Nephron (organoid): ENCODE measurements around the gene MTRR.

Experiments used
- H3K27ac Mint-ChIP-seq, 3 experiments: 2 replicates each; pipeline ENCODE4 v1.8.0; 2020; ENCODE audit warnings: mixed read lengths in 3 of 3, mild to moderate bottlenecking in 2 of 3, moderate library complexity in 1 of 3
- H3K27me3 Mint-ChIP-seq: 2 replicates; pipeline ENCODE4 v1.8.0; 2021; ENCODE audit warnings: low read depth, mild to moderate bottlenecking, moderate library complexity, mixed read lengths
- H3K36me3 Mint-ChIP-seq: 2 replicates; pipeline ENCODE4 v1.8.0; 2020; ENCODE audit warnings: low read depth, mixed read lengths
- H3K4me1 Mint-ChIP-seq: 2 replicates; pipeline ENCODE4 v1.8.0; 2020; ENCODE audit warnings: mixed read lengths
- H3K4me3 Mint-ChIP-seq, 3 experiments: 2 replicates each; pipeline ENCODE4 v1.8.0; 2020; ENCODE audit warnings: mild to moderate bottlenecking in 3 of 3, mixed read lengths in 3 of 3, moderate library complexity in 2 of 3
- H3K9me3 Mint-ChIP-seq: 2 replicates; pipeline ENCODE4 v1.8.0; 2020; ENCODE audit warnings: mixed read lengths
- CTCF ChIP-seq, 3 experiments: fragments of 200-600 bp; sonication (generic); IDR thresholded peaks; one replicate each; pipeline ENCODE4 v1.5.0; 2021; ENCODE audit warnings: antibody characterized with exemption in 3 of 3; ENCODE audit not compliant: unreplicated experiment in 3 of 3

The MTRR gene

GRCh38 chr5:7886849-7887475, 18.0 kb downstream of the MTRR start:
- no peaks in the 10 kb centered on the region for H3K27me3 Mint-ChIP-seq
- TF ChIP-seq CTCF (IDR thresholded peaks at IDR 0.05; ENCODE audit: unreplicated experiment in 3 of 3): peak; percentile 43 to 74 (median 54)
- H3K36me3 Mint-ChIP-seq: peaks cover 53% of the 10 kb centered on the region
- no peaks in the 10 kb centered on the region for H3K4me1 Mint-ChIP-seq
- H3K4me3 Mint-ChIP-seq: no peak overlapping the region
- H3K9me3 Mint-ChIP-seq: no peaks in the 10 kb centered on the region
- peak overlapping the region in 1 of 3 experiments; percentile 6 for H3K27ac Mint-ChIP-seq

- Mint-ChIP-seq H3K36me3 (peaks cover 56% of the 10 kb centered on the region), H3K4me1 (no peaks in the 10 kb centered on the region), H3K27me3 (no peaks in the 10 kb centered on the region), H3K4me3 (no peak overlapping the region), H3K9me3 (no peaks in the 10 kb centered on the region), H3K27ac (no peak overlapping the region)
- no peak for TF ChIP-seq CTCF (IDR thresholded peaks at IDR 0.05; ENCODE audit: unreplicated experiment in 3 of 3)
Observed at GRCh38 chr5:7888901-7889300, 20.0 kb downstream of the MTRR start.

DNA sequence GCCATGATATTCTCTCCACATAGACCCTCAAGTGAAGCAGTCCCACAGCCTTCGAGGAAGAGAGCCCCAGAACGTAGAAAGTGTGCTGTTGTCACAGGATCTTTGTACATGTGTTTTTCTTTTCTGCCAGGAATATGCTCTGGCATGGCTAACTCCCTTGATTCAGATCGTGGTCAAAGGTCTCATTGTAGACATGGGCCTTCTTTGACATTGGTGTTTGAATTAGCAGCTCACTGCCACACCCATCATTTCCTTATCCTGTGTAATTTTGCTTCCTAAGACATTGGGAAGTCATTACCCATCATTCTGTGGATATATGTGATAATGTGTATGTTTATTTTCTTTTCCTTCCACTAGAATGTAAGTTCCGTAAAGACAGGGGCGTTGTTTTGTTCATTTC, 25.5 kb downstream of the MTRR start:
- H3K4me3 Mint-ChIP-seq: no peak overlapping the region
- H3K4me1 Mint-ChIP-seq: no peaks in the 10 kb centered on the region
- no peak for TF ChIP-seq CTCF (IDR thresholded peaks at IDR 0.05; ENCODE audit: unreplicated experiment in 3 of 3)
- no peaks in the 10 kb centered on the region for H3K9me3 Mint-ChIP-seq
- H3K36me3 Mint-ChIP-seq: peaks cover 70% of the 10 kb centered on the region
- H3K27me3 Mint-ChIP-seq: no peaks in the 10 kb centered on the region
- no peak overlapping the region for H3K27ac Mint-ChIP-seq

DNA sequence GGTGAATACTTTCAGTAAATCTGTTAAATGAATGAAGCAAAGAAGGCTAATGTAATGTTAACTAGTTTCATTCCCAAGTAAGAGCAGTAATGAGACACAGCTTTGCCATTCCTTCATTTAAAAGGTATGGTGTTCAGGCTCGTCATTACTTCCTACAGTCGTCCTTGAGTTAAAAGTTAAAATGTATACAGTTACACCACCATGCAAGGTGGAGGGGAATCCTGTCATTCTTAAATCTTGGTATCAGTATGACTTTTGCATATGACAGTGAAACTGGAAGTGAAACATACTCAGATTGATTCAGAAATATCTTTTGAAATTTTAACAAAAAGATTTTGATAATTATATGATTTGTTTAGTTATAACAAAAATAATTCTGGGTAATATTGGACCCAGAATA, 25.9 kb downstream of the MTRR start:
- Mint-ChIP-seq H3K27ac (no peak overlapping the region), H3K9me3 (no peaks in the 10 kb centered on the region), H3K36me3 (peaks cover 72% of the 10 kb centered on the region), H3K4me1 (no peaks in the 10 kb centered on the region), H3K4me3 (no peak overlapping the region), H3K27me3 (no peaks in the 10 kb centered on the region)
- no peak for TF ChIP-seq CTCF (IDR thresholded peaks at IDR 0.05; ENCODE audit: unreplicated experiment in 3 of 3)

GRCh38 chr5:7897014-7897600, 28.2 kb downstream of the MTRR start:
- H3K27me3 Mint-ChIP-seq: no peaks in the 10 kb centered on the region
- TF ChIP-seq CTCF (IDR thresholded peaks at IDR 0.05; ENCODE audit: unreplicated experiment in 3 of 3): peak; percentile 26 to 47 (median 38)

DNA sequence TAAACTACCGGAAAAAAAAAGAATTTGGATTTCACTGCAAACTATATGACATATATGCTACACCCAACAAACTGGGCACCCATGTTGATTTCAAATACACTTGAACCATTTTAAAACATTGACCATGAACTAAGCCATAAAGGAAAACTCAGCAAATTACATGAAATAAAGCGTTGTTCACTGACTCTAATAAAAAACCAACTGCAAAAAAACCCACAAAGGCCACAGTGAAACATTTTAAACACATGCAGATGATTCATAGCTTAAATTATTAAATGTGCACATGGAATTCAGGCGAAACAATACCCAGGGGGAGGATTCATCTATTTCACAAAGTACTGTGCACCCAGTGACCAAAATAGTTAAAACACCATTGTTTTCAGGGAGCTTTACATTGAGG, 33.3 kb downstream of the MTRR start:
- H3K4me3 Mint-ChIP-seq: no peak overlapping the region
- no peaks in the 10 kb centered on the region for H3K4me1 Mint-ChIP-seq
- no peak overlapping the region for H3K27ac Mint-ChIP-seq
- H3K27me3 Mint-ChIP-seq: no peaks in the 10 kb centered on the region
- no peak for TF ChIP-seq CTCF (IDR thresholded peaks at IDR 0.05; ENCODE audit: unreplicated experiment in 3 of 3)
- H3K36me3 Mint-ChIP-seq: peaks cover 76% of the 10 kb centered on the region
- peaks cover 4% of the 10 kb centered on the region for H3K9me3 Mint-ChIP-seq

More at GRCh38 chr5:7897014-7897600, 28.2 kb downstream of the MTRR start:
- Mint-ChIP-seq H3K27ac (no peak overlapping the region), H3K4me1 (no peaks in the 10 kb centered on the region), H3K4me3 (no peak overlapping the region), H3K9me3 (no peaks in the 10 kb centered on the region), H3K36me3 (peaks cover 70% of the 10 kb centered on the region)
